ENCODE results near the gene IGF1R. TPM values are rescaled to one million over a fixed set of nuclear protein-coding genes. Genes with fewer than 3 reads are reported as not detected.

IGF1R gene
- total RNA-seq, 1 donor from 2014 or later, result 31.4 TPM

DNA sequence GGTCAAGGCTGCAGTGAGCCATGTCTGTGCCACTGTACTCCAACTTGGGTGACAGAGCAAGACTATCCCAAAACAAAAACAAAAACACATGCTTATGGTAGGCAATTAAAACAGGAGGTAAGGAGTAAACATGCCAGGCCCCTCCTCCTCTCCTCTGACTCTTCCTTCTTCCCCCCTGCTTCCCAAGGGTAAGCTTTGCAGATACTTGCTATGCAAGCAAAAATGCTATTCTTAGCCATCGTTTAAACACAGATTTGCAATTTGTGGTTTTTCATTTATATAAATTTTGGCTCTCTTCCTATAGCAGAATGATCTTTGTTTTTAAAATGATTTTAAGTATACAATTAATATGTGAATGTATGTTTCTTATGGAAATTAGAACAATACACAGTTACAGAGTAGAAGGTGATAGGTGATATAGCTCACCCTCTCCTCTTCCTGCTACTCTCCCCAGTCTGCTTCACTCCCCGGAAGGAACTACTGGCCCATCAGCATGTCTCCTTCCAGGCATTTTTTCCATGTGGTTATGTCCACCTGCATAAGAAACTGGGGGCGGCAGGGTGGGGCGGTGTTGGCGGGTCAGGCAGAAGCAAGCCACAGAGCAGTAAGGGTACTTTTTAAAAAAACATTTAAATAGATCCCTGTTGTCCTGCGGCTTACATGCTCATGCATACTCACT, 42.1 kb downstream of the IGF1R start:
- no peak for DNase-seq
- ATAC-seq (ENCODE audit: poor library complexity), result no peak
- intact Hi-C loops (cut with DNase I), result no loop called here

DNA sequence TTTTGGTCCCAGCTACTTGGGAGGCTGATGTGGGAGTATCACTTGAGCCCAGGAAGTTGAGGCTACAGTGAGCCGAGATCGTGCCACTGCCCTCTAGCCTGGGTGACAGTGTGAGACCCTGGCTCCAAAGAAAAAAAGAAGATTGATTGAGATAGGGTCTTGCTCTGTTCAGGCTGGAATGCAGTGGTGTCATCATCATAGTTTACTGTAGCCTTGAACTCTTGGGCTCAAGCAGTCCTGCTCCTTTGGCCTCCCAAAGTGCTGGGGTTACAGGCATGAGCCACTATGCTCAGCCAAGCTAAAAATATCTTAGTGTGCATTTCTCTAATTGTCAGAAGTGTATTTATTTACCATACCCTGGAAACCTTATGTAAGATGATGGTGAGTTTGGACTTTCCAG, 43.9 kb downstream of the IGF1R start:
- DNase-seq (no peak), ATAC-seq (ENCODE audit: poor library complexity) (no peak)
- intact Hi-C loops (cut with DNase I), result no loop called here

DNA sequence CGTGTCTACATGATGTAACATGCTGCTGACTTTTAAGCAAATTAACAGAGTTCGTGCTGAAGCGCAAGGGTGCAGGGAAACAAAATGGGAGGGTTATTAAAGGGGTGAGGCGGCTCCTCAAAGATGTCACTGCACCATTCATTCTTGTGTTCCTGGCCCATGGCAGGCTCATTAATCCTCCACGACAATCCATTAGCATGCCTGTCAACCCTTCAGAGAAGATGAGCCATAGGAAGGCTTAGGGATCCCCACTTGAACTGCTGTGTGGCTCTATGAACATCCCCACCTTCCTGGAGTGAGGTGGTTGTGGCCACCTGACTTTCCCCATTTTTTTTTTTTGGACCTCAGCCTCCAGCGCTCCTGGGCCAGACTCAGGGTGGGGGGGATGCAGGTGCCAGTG, 45.8 kb downstream of the IGF1R start:
- intact Hi-C loops (cut with DNase I), result no loop called here
- ATAC-seq (ENCODE audit: poor library complexity), result no peak
- no peak for DNase-seq

DNA sequence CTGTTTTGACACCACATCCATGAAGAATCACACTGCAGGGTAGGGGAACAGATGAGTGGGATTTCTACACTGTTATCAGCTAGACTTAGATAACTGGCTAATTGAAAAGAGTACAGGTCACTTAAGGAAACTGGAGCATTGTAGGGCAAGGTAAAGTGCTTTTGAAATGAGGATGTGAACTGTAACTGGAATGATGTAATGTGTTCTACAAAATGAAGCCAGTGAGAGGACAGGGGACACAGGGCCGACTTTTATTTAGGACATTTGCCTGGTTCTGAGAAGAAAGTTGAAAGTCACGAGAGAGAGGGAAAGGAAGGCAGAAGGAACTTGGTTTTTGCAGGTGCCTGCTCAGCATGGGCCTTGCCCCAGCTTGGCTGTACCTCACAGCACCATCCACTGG, 50.5 kb downstream of the IGF1R start:
- ATAC-seq (ENCODE audit: poor library complexity), result peak; percentile 17
- intact Hi-C loops (cut with DNase I), result no loop called here
- DNase-seq, result no peak

DNA sequence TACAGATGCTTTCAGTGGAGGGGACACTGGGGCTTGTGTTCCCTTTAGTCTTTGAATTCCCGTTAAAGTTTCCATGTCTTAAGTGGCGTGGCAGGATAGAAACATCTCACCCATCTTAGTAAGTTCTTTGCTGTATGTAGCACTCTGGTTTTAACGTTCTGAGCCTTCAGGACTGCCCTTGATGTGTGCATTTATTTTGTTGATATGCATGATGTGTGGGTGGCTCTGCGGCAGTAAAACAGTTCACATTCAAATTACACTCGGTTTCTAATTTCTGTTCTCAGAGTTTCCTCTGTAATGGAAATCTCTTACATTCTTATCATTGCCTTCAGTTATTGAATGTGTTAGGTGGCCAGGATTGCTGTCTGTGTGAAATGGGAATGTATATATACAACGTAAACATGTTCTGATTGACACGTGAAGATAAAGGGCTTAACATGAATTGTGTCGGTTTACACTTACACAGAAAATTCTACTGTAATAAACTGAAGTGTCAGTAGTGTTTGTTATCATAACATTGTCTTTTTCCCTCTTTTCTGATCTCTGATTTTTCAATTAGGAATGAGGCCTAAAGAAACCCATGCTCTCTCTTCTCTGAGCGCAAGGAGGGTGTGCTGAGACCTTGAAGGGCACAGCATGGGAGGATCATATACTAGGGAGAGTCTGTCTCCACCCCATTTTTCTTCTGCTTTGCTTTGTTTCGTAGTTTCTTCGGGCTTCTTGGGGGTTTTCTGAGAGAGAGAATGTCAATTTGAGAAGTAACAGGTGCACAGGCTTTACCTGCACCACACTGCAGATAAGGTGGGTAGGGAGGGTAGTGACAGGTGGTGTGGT, 51.5 kb downstream of the IGF1R start:
- intact Hi-C loops (cut with DNase I), result no loop called here
- ATAC-seq (ENCODE audit: poor library complexity) (no peak), DNase-seq (no peak)

DNA sequence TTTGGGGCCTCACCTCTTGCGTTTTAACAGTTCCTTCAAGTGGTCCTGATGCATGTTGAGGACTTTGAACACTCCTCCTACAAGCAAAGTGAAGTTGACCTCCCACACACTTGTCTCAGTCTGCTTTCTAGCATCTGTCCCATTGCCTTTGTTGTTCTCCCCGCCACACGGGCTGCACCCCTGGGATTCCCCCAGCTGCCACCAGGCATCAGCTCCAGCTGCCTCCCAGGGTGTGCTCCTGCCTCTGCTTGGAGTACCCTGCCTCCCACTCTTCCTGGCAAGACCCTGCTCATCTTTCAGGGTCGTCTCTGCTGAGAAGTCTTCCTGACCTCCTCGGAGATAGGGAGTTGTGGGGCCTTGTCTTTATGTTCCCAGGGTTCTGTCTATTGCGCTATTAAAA, 52.2 kb downstream of the IGF1R start:
- ATAC-seq (ENCODE audit: poor library complexity) (no peak), DNase-seq (no peak)
- intact Hi-C loops (cut with DNase I), result no loop called here

DNA sequence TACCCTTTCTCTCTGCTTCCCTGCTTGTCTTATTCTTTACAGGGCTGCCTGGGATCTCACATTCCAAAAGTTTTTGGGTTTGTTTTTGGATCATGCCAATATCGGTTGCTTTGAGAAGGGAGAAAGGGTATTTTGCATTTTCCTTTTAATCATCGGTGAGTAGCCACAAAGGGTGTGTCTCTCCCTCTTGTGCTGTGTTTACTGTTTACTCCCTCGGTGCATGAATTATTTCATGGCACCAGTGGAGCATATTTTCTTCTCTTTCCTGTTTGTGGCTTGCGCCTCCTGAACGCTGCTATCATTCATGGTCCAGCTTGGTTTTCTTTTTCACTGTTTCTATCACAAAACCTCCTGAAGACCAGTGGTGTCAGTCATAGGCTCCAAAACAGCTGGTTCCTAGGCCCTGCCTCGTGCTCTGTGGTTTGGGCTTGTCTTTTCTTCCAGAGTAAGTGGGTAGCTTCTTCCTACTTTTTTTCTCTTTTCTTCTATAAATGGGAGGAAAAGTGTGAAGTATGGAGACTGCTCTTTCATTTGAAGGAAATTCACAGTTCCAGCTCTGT, 54.9 kb downstream of the IGF1R start:
- intact Hi-C loops (cut with DNase I), result no loop called here
- ATAC-seq (ENCODE audit: poor library complexity) (no peak), DNase-seq (no peak)

DNA sequence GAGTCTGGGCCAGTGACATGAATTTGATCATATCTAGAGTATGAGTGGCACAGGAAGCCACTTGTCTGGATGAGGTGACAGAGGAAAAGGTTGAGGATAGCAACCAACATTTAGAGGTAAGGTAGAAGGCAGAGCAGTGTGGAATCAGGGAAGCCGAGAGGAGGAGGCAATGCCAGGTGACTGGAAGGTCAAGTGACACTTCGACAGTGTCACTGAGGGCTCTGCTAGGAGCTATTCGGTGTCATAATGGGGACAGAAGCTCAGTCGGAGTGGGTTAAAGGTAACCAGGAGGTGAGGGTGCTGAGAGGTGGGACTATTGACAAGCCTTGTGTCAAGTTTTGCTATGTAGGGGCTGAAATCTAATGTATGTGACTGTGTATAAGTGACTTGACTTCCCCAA, 56.7 kb downstream of the IGF1R start:
- ATAC-seq (ENCODE audit: poor library complexity) (peak; percentile 23), DNase-seq (no peak)
- intact Hi-C loops (cut with DNase I), result no loop called here

DNA sequence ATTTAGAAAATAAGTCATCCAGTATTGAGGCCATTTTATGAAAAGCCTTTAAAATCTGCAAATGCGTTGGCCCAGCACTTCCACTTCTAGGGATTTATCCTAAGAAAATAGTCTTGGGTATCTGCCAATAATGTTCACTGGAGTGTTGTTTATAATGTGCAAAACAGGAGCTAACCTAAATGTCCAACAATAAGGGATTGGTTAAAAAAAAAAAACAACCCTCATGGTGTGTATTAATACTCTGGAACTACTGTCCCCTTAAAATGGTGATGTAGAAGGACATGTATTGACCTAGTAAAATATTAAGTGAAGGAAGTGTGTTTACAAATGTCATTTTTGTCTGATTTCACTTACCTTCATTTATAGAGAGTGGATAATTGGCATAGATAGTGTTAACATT, 58.0 kb downstream of the IGF1R start:
- ATAC-seq (ENCODE audit: poor library complexity) (no peak), DNase-seq (no peak)
- intact Hi-C loops (cut with DNase I), result no loop called here

DNA sequence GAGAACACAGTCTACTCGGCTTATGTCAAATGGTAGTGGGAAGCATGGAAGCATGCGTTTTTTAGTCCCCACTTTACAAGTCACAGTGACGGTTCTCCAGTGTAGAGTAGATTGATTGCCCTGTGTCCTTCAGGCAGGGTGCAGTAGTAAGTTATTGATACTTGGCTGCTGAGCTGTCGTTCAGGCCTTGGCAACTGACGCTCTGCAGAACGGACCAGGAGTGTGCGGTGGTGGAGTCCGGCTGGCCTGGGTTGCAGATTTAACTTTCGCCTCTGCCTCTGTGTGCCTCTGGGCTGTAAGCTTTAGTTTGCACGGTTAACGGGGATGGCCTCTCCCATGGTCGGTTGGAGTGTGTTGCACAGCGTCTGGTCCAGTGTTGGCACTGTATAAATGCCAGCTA, 58.6 kb downstream of the IGF1R start:
- intact Hi-C loops (cut with DNase I), result no loop called here
- ATAC-seq (ENCODE audit: poor library complexity), result peak; percentile 4
- no peak for DNase-seq

DNA sequence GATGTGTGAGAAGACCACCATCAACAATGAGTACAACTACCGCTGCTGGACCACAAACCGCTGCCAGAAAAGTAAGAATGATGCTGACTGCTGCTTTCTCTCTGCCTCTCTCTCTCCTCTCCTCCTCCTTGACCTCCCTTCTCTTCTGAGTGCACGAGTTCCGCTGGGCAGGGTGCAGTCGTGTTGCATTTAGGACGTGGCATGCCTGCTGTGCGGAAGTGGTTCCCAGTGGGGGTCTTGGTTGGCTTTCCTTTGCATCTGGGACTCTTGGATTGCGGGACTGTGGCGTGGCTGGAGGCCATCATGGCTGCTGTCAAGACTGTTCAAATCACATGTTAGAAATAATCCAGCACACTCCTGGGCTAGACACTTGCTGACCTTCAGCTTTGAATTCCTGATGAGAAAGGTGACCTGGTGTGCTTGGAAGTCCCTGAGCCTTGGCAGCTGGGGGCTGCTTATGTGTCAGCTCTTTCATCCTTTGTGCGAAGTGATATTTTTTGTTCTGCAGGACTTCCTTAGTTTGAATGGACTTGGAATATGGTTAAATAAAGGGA, 59.8 kb downstream of the IGF1R start:
- intact Hi-C loops (cut with DNase I), result no loop called here
- DNase-seq (no peak), ATAC-seq (ENCODE audit: poor library complexity) (peak; percentile 31)

DNA sequence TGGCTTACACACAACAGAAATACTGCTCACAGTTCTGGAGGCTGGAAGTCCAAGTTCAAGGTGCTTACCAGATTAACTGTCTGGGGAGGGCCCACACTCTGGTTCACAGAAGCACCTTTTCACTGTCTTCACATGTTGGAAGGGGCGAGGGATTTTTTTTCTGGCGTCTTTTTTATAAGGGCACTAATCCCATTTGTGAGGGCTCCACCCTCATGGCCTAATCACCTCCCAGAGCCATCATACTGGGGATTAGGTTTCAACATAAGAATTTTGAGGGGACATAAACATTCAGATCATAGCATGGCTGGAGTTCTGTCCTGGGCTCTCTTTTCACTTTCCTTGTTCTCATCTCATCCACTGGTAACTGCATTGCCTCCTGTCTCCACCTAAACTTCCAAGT, 63.5 kb downstream of the IGF1R start:
- DNase-seq (no peak), ATAC-seq (ENCODE audit: poor library complexity) (no peak)
- intact Hi-C loops (cut with DNase I), result no loop called here

DNA sequence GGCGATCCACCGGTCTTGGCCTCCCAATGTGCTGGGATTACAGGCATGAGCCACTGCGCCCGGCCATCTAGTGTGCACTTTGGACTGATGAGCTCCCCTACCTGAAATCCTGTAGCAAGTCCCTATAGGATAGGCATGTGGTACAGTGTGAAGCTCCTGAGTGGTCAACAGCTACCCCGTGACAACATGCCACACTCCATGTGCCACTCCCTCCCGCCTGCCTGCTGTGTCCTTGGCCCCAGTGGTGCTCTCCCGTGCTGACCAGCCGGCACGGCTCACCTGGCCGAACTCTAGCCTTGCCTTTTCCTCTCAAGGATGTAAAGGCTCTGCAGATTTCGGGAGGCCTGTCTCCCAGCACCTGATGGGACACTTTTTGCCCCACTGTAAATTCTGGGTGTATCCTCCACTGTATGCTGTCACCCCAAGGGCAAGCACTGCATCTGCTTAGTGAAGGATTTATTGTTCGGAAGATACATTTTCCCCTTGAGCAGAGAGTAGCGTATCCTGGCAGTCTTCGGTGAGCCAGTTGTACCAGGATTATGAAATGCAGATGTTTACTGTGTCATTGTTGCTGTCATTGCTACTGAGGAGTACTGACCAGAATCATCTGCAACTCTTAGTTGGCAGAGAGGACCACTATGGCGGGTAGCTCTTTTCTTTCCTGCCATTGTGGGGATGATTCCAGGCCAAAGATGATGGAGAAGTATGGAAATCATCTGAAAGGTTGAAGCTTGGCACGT, 64.7 kb downstream of the IGF1R start:
- intact Hi-C loops (cut with DNase I), result no loop called here
- ATAC-seq (ENCODE audit: poor library complexity), result no peak
- DNase-seq, result no peak

DNA sequence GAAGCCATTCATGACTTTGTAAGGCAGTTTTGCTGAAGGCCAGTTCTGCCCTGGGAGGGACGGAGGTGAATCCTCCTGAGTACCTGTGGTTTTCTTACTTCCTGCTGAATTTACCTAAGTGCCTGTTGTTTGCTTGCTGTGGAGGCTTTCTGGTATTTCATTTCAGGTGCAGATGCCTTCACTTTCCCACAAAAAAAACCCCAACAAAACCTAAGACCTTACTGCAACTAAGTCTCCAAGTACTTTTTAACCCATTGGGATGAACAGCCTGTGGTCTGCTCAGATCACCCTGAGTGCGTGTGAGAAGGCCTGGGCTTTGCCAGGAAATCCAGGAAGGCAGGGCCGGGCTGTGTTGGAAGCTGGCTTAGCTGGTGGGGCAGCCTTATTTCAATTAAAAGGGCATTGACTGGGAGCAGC, 65.3 kb downstream of the IGF1R start:
- no peak for DNase-seq
- peak; percentile 26 for ATAC-seq (ENCODE audit: poor library complexity)
- intact Hi-C loops (cut with DNase I), result no loop called here

DNA sequence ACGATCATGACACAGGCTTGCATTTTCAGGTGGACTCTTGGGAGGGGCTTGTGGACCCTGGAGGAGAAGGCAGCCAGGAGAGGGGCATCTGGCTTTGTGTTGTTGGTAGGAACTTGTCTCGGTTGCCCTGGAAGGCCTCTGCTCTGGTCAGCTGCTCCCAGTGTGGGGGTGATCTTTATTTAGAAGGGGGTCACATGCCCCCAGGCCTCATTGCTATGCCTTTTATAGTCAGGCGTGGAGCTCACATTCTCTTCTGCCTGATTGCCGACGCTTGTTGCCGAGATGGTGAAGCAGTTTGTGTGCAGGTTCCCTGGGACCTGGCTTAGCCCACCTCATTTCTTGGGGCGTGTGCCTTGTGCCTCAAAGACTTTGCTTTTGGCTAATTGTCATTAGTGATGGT, 66.6 kb downstream of the IGF1R start:
- ATAC-seq (ENCODE audit: poor library complexity) (peak; percentile 86), DNase-seq (no peak)
- intact Hi-C loops (cut with DNase I), result no loop called here

DNA sequence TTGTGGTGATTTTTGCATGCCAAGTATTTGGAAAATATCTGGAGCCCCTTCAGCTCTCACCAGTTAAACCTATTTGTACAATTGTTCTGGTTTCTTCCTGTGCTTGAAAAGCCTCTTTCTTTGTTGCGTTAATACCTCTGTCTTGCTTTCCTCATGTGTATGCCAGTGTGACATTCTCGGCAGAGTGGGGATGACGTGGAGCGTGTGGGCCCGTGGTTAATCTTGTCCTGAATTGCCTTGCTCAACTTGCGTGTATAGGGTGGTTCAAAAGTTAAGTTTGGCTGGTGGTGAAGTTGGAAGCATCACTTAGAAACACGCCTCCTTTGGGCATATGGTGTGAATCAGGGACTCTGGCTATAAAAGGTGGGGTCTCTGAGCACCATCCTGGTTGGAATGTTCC, 67.1 kb downstream of the IGF1R start:
- DNase-seq (no peak), ATAC-seq (ENCODE audit: poor library complexity) (peak; percentile 51)
- intact Hi-C loops (cut with DNase I), result no loop called here

DNA sequence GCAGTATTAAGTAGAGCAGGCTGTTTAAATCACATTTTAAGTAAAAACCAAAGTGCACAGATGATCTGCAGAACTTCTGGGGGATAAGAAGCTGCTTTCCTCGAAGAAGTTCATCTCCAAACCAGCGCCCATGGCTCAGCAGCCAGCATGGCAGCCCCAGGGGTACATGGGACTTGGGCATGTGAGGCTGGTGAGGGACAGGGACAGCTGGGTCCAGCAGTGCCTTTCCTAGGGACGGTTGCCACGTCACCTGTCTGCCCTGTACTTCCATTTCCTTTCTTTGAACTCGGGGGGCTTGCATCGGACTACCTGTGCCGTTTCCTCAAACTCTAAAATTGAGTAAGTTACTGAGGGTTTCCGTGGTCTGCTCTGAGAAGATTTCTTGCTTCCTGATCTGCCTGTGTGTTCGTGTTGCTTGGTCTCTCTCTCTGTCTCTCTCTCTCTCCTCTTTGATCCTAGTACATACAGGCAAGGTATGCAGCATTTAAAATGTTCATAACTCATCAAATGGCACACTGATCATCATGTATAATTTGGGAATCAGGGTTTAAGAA, 67.6 kb downstream of the IGF1R start:
- intact Hi-C loops (cut with DNase I), result no loop called here
- DNase-seq (no peak), ATAC-seq (ENCODE audit: poor library complexity) (no peak)

DNA sequence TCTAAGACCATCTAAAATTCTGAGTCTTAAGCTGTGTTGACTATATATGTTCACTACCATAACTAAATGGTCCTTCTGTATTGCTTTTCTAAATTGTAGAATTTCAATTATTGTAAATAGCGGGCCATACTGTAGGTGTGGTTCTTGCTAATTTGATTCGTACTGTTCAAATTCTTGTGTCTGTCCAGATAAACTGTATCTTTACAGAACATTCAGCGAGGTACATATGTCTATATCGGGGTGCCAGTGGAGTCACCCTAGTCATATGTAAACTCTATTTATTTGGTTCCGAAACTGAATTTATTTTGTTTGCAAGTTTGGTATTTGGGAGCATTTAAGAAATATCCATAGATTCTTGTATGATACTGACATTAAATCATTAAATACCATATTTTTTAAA, 69.0 kb downstream of the IGF1R start:
- no peak for DNase-seq
- no peak for ATAC-seq (ENCODE audit: poor library complexity)
- intact Hi-C loops (cut with DNase I), result no loop called here

DNA sequence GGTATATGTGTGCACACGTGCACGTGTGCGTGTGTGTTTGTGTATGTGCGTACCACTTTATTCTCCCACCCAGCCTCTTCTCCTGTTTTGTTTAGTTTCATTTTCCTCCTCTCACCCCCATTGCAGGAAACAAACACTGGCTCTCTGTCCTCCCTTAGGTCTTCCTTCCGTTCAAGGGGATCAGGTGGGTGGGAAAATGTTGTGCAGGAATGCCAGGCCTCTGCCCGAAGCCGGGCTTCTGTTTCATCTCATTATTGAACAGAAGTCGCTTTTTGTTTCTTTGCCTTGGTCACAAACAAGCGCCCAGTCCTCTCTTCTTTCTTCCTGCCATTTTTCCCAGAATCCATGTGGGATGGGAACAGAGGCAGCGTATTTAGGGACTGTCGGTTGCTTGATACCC, 69.6 kb downstream of the IGF1R start:
- no peak for ATAC-seq (ENCODE audit: poor library complexity)
- intact Hi-C loops (cut with DNase I), result no loop called here
- DNase-seq, result no peak
